ENCODE measurements around the gene CACNA1H. TPM values are rescaled to one million over a fixed set of nuclear protein-coding genes. Genes with fewer than 3 reads are reported as not detected.

The CACNA1H gene
- total and polyA plus RNA-seq, 9 of the 15 experiments (the other 6 are each of a cell fraction or from before 2014, with no cell fraction given), result 0.10 to 0.18 TPM; not detected in 7

- WGBS (ENCODE audit: insufficient coverage, low coverage, missing lambda C conversion rate), result 15% methylated on average over 27 of the region's 55 CpGs
- intact Hi-C loops (cut with micrococcal nuclease), result no loop called here
- TF ChIP-seq ZNF146 (CRISPR knock-in tag; IDR thresholded peaks at IDR 0.05; ENCODE audit: unreplicated experiment) (no peak), ZFX (CRISPR knock-in tag; IDR thresholded peaks at IDR 0.05) (peak; percentile 37), MIER1 (IDR thresholded peaks at IDR 0.05; ENCODE audit: low read depth) (no peak), RBM34 (IDR thresholded peaks at IDR 0.05; ENCODE audit: borderline replicate concordance, insufficient read depth, low read length) (no peak), CTCF (IDR thresholded peaks at IDR 0.05 in 2 of 3, conservative IDR thresholded peaks at IDR 0.05 in 1 of 3; ENCODE audit: insufficient read depth in 2 of 3, low read depth in 1 of 3, low read length in 3 of 3) (0 out of 6 replicates have a peak, but pooled peaks of 1 of the 3 experiments have one; percentile 23), CLOCK (CRISPR knock-in tag; IDR thresholded peaks at IDR 0.05; ENCODE audit: borderline replicate concordance) (no peak), SMAD1 (IDR thresholded peaks at IDR 0.05; ENCODE audit: low read depth, low read length, partially characterized antibody) (no peak), ZNF740 (CRISPR knock-in tag; IDR thresholded peaks at IDR 0.05) (0 out of 2 replicates have a peak, but pooled peaks have one; percentile 34), ZNF740 (tag; IDR thresholded peaks at IDR 0.05) (no peak), CEBPG (CRISPR knock-in tag; IDR thresholded peaks at IDR 0.05) (no peak), CEBPG (tag; conservative IDR thresholded peaks at IDR 0.05 in 1 of 2, IDR thresholded peaks at IDR 0.05 in 1 of 2) (no peak), ZNF347 (CRISPR knock-in tag; IDR thresholded peaks at IDR 0.05; ENCODE audit: low read depth) (no peak), SMARCE1 (IDR thresholded peaks at IDR 0.05) (no peak)
These were observed 67.3 kb downstream of the CACNA1H start for GRCh38 chr16:1220098-1220728.

More at GRCh38 chr16:1220098-1220728, 67.3 kb downstream of the CACNA1H start:
- Histone ChIP-seq H4K20me1 (replicated peaks; ENCODE audit: control insufficient read depth, insufficient read depth, low read length) (peaks cover 20% of the 10 kb centered on the region), H3K9me3 (replicated peaks; ENCODE audit: control insufficient read depth, insufficient read depth, low read depth, low read length) (no peaks in the 10 kb centered on the region), H2AFZ (ENCODE audit: low read depth, low read length) (no peak overlapping the region), H3K27ac (ENCODE audit: extremely low read depth, low read depth, low read length) (no peak overlapping the region), H3K27me3 (ENCODE audit: control insufficient read depth in 2 of 2, insufficient read depth in 2 of 2, low read length in 2 of 2) (peaks cover 55 to 93% of the 10 kb centered on the region in 2 experiments), H3K4me3 (peak overlapping the region; percentile 24; the same call in 1 of the 2 replicates), H3K4me2 (ENCODE audit: insufficient read depth, low read length) (no peak overlapping the region), H3K4me1 (replicated peaks in 1 of 2; ENCODE audit: control insufficient read depth in 2 of 2, insufficient read depth in 2 of 2, low read length in 2 of 2) (peaks cover 0 to 75% of the 10 kb centered on the region in 2 experiments; a peak in 2 of 5 replicates), H3K36me3 (ENCODE audit: control insufficient read depth, insufficient read depth, low read length) (no peaks in the 10 kb centered on the region), H3K79me2 (ENCODE audit: control insufficient read depth, insufficient read depth, low read length) (no peaks in the 10 kb centered on the region), H3K9ac (ENCODE audit: insufficient read depth in 1 of 2, low read depth in 2 of 2, low read length in 2 of 2) (no peak overlapping the region), H3K9me1 (ENCODE audit: control insufficient read depth, insufficient read depth, low read length) (no peaks in the 10 kb centered on the region)
- in situ Hi-C loops (cut with MboI), result no loop called here
- ChIA-PET POLR2A (no interaction called here), CTCF (ENCODE audit: low intra/inter-chr PET ratio) (no interaction called here)
- FAIRE-seq (no peak), ATAC-seq (peak; percentile 78), DNase-seq (ENCODE audit: extremely low read depth in 1 of 4, low spot score in 3 of 4) (peak in 3 of 4 experiments; percentile 35 to 51 (median 43))
- no TSS peak for BruUV-seq (replicated peaks)

Measured in K562 (cell line).